Measurements from ENCODE around the gene LRBA. TPM values are rescaled to one million over a fixed set of nuclear protein-coding genes. Genes with fewer than 3 reads are reported as not detected.

The LRBA gene
- total and polyA plus RNA-seq, 2 of the 4 experiments (the other 2 are of a cell fraction): 10.2 to 51.6 TPM

- CTCF ChIA-PET: no interaction called here
- POLR2A ChIA-PET (ENCODE audit: unreplicated experiment): no interaction called here
- no peak overlapping the region for H2AK5ac ChIP-seq (ENCODE audit: low read depth, low read length)
- H4K5ac ChIP-seq (ENCODE audit: low read depth, low read length): no peak overlapping the region
- no peaks in the 10 kb centered on the region; the same call in 1 of the 2 replicates for H3K9me1 ChIP-seq (ENCODE audit: insufficient read depth, low read length)
- no peak overlapping the region for H3K14ac ChIP-seq (replicated peaks; ENCODE audit: low read depth, low read length)
- no peak overlapping the region for H3K4me3 ChIP-seq (ENCODE audit: insufficient read depth, low read depth, low read length)
- H3K56ac ChIP-seq (ENCODE audit: extremely low read depth, insufficient read depth, low read length): no peak overlapping the region
- no peak overlapping the region for H2BK120ac ChIP-seq (ENCODE audit: low read depth, low read length)
- ATAC-seq (ENCODE audit: low read depth) (no peak), DNase-seq (no peak)
- H3K18ac ChIP-seq (ENCODE audit: low read depth, low read length): no peak overlapping the region
- H3K36me3 ChIP-seq (ENCODE audit: control insufficient read depth, insufficient read depth, low read length): no peaks in the 10 kb centered on the region
- H4K20me1 ChIP-seq (ENCODE audit: insufficient read depth, low read length): no peaks in the 10 kb centered on the region
- H3K4me2 ChIP-seq (ENCODE audit: low read depth, low read length): no peak overlapping the region
- no peak overlapping the region for H4K8ac ChIP-seq (ENCODE audit: low read depth in 2 of 2, low read length in 2 of 2)
- no peak overlapping the region for H2BK20ac ChIP-seq (ENCODE audit: low read depth, low read length)
- in situ Hi-C loops (cut with MboI; ENCODE audit: low sequenced_read_pairs): no loop called here
- H3K27ac ChIP-seq (ENCODE audit: insufficient read depth, low read length): no peak overlapping the region
- no peaks in the 10 kb centered on the region for H3K27me3 ChIP-seq (ENCODE audit: control insufficient read depth, insufficient read depth, low read length)
- intact Hi-C loops (cut with micrococcal nuclease): no loop called here
- TF ChIP-seq, protein P1, sequence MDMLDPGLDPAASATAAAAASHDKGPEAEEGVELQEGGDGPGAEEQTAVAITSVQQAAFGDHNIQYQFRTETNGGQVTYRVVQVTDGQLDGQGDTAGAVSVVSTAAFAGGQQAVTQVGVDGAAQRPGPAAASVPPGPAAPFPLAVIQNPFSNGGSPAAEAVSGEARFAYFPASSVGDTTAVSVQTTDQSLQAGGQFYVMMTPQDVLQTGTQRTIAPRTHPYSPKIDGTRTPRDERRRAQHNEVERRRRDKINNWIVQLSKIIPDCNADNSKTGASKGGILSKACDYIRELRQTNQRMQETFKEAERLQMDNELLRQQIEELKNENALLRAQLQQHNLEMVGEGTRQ (IDR thresholded peaks at IDR 0.05; ENCODE audit: low read depth, low read length): no peak
- TF ChIP-seq NFE2L2 (IDR thresholded peaks at IDR 0.05; ENCODE audit: low read depth, low read length) (no peak), MAZ (IDR thresholded peaks at IDR 0.05; ENCODE audit: borderline replicate concordance, low read depth, low read length) (no peak), FOS (IDR thresholded peaks at IDR 0.05; ENCODE audit: low read depth, low read length) (no peak), MXI1 (IDR thresholded peaks at IDR 0.05; ENCODE audit: borderline replicate concordance, low read depth, low read length) (no peak), CEBPB (IDR thresholded peaks at IDR 0.05; ENCODE audit: low read depth, low read length) (no peak), SMC3 (IDR thresholded peaks at IDR 0.05; ENCODE audit: low read depth, low read length) (no peak), ELK1 (IDR thresholded peaks at IDR 0.05; ENCODE audit: borderline replicate concordance, low read depth, low read length) (no peak), MAFK (IDR thresholded peaks at IDR 0.05; ENCODE audit: low read depth, low read length) (no peak), POLR2A (IDR thresholded peaks at IDR 0.05; ENCODE audit: low read depth, low read length) (no peak), RAD21 (IDR thresholded peaks at IDR 0.05; ENCODE audit: low read length) (no peak), CHD1 (IDR thresholded peaks at IDR 0.05; ENCODE audit: low read depth, low read length) (no peak), BHLHE40 (IDR thresholded peaks at IDR 0.05; ENCODE audit: low read depth, low read length) (no peak), RCOR1 (IDR thresholded peaks at IDR 0.05; ENCODE audit: insufficient replicate concordance, low read length) (no peak), CTCF (conservative IDR thresholded peaks at IDR 0.05; ENCODE audit: low read depth, low read length) (no peak), RFX5 (IDR thresholded peaks at IDR 0.05; ENCODE audit: low read depth, low read length) (no peak)
- H3K4ac ChIP-seq (ENCODE audit: low read depth, low read length): no peak overlapping the region
- H4K91ac ChIP-seq (ENCODE audit: insufficient read depth, low read depth, low read length): no peak overlapping the region
- no peaks in the 10 kb centered on the region; the same call in 1 of the 2 replicates for H3K4me1 ChIP-seq (ENCODE audit: control insufficient read depth, insufficient read depth, low read length)
- WGBS, 2 experiments (ENCODE audit: extremely low coverage in 2 of 2, insufficient read length in 1 of 2): no CpG with 5 or more reads among the region's 2 CpGs
- no peak overlapping the region for H3K23ac ChIP-seq (ENCODE audit: low read depth, low read length)
- H2AK9ac ChIP-seq (replicated peaks; ENCODE audit: low read depth, low read length, poor library complexity): no peak overlapping the region
- H3K9ac ChIP-seq (ENCODE audit: low read depth, low read length): no peak overlapping the region
- no peak overlapping the region for H2BK5ac ChIP-seq (ENCODE audit: low read depth, low read length, poor library complexity, severe bottlenecking)
- H2AFZ ChIP-seq (replicated peaks; ENCODE audit: low read length, poor library complexity): no peak overlapping the region
- dilution Hi-C loops (cut with HindIII; ENCODE audit: low sequenced_read_pairs, unreplicated experiment): no loop called here
- no peak overlapping the region for H2BK15ac ChIP-seq (ENCODE audit: low read depth, low read length)
- H3K9me3 ChIP-seq (ENCODE audit: control insufficient read depth, insufficient read depth, low read length): no peaks in the 10 kb centered on the region
- H3K79me1 ChIP-seq (ENCODE audit: low read depth in 1 of 2, low read length in 2 of 2): no peaks in the 10 kb centered on the region
- BruUV-seq (replicated peaks): no TSS peak
These were observed 19.7 kb upstream of the LRBA start for GRCh38 chr4:151034829-151035228.
